GM12878 (cell line): Measurements from ENCODE around the gene EBP.
"Not testable (repeated sequence)": the region's sequence is repeated elsewhere in the genome, so short reads cannot be mapped to it uniquely, and the experiment has no call there.

Source experiments
- BCL11A ChIP-seq: IDR thresholded peaks from 2 replicates; pipeline ENCODE4 v1.6.1; 2011; ENCODE audit warnings: low read depth, low read length
- EP300 ChIP-seq, 2 experiments: fragments of 150-350 bp in 1 of 2; IDR thresholded peaks; 2 replicates each; pipeline ENCODE4 v1.6.1; 2011 to 2012; ENCODE audit warnings: low read depth in 2 of 2, low read length in 2 of 2, borderline replicate concordance in 1 of 2, improper control_type of control experiment in 1 of 2, inconsistent platforms in 1 of 2; ENCODE audit not compliant: control insufficient read depth in 1 of 2
- EZH2 ChIP-seq: IDR thresholded peaks from 2 replicates; pipeline ENCODE4 v1.6.1; 2012; ENCODE audit warnings: low read depth, mild to moderate bottlenecking, control low read depth, inconsistent platforms, low read length, borderline replicate concordance; ENCODE audit not compliant: control insufficient read depth
- NRF1 ChIP-seq: conservative IDR thresholded peaks from 2 replicates; pipeline ENCODE4 v1.6.1; 2011; ENCODE audit warnings: mild to moderate bottlenecking, low read depth, low read length, improper control_type of control experiment
- POLR2A ChIP-seq: IDR thresholded peaks from 2 replicates; pipeline ENCODE4 v1.6.1; 2011; ENCODE audit warnings: low read depth, mild to moderate bottlenecking, low read length
- TF ChIP-seq, protein P1 (sequence below), 3 experiments: IDR thresholded peaks in 2 of 3; conservative IDR thresholded peaks in 1 of 3; 2 replicates each; pipeline ENCODE4 v1.5.1; 2011; ENCODE audit warnings: low read depth in 3 of 3, low read length in 3 of 3, mild to moderate bottlenecking in 3 of 3, control low read depth in 2 of 3, moderate library complexity in 2 of 3, inconsistent platforms in 1 of 3, mixed read lengths in 1 of 3; ENCODE audit not compliant: control insufficient read depth in 2 of 3, insufficient read depth in 1 of 3; ENCODE audit errors: extremely low read depth in 1 of 3
- TF ChIP-seq, protein P2 (sequence below): IDR thresholded peaks from 2 replicates; pipeline ENCODE4 v1.6.1; 2012; ENCODE audit warnings: low read depth, low read length, improper control_type of control experiment
- TF ChIP-seq, protein P3 (sequence below): IDR thresholded peaks from 2 replicates; pipeline ENCODE4 v1.6.1; 2011; ENCODE audit warnings: borderline replicate concordance, low read depth, mild to moderate bottlenecking, moderate library complexity, low read length; ENCODE audit not compliant: insufficient read depth, poor library complexity, severe bottlenecking
- TF ChIP-seq, protein P4 (sequence below): IDR thresholded peaks from 2 replicates; pipeline ENCODE4 v1.6.1; 2012; ENCODE audit warnings: low read depth, low read length, improper control_type of control experiment
- TF ChIP-seq, protein P5 (sequence below): fragments of 150-350 bp; IDR thresholded peaks from 2 replicates; pipeline ENCODE4 v1.6.1; 2014; ENCODE audit warnings: mild to moderate bottlenecking, low read depth, low read length
- TF ChIP-seq, protein P6 (sequence below): IDR thresholded peaks from 2 replicates; pipeline ENCODE4 v1.6.1; 2012; ENCODE audit warnings: low read depth, low read length, improper control_type of control experiment

DNA sequence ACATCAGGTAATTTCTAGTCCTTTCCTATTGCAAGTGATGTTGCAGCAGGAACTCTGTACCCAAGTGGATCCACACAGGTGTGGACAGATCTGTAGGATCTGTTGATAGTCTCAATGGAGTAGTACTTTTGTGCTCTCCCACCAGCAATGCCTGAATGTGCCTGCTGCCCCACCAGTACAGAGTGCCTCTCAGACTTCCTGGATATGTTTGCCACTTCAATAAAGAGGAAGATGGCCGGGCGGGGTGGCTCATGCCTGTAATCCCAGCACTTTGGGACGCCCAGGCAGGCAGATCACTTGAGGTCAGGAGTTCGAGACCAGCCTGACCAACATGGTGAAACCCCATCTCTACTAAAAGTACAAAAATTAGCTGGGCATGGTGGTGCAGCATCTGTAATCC lies 2.1 kb upstream of the EBP start:
- TF ChIP-seq NRF1; EP300 (IDR thresholded peaks at IDR 0.05; ENCODE audit: borderline replicate concordance in 1 of 2, control insufficient read depth in 1 of 2, low read depth in 2 of 2, low read length in 2 of 2); EZH2; BCL11A; POLR2A: not testable (repeated sequence)
- TF ChIP-seq, protein P1, sequence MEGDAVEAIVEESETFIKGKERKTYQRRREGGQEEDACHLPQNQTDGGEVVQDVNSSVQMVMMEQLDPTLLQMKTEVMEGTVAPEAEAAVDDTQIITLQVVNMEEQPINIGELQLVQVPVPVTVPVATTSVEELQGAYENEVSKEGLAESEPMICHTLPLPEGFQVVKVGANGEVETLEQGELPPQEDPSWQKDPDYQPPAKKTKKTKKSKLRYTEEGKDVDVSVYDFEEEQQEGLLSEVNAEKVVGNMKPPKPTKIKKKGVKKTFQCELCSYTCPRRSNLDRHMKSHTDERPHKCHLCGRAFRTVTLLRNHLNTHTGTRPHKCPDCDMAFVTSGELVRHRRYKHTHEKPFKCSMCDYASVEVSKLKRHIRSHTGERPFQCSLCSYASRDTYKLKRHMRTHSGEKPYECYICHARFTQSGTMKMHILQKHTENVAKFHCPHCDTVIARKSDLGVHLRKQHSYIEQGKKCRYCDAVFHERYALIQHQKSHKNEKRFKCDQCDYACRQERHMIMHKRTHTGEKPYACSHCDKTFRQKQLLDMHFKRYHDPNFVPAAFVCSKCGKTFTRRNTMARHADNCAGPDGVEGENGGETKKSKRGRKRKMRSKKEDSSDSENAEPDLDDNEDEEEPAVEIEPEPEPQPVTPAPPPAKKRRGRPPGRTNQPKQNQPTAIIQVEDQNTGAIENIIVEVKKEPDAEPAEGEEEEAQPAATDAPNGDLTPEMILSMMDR (IDR thresholded peaks at IDR 0.05 in 2 of 3, conservative IDR thresholded peaks at IDR 0.05 in 1 of 3; ENCODE audit: control insufficient read depth in 2 of 3, extremely low read depth in 1 of 3, insufficient read depth in 1 of 3, low read depth in 3 of 3, low read length in 3 of 3): not testable (repeated sequence)
- TF ChIP-seq, protein P2, sequence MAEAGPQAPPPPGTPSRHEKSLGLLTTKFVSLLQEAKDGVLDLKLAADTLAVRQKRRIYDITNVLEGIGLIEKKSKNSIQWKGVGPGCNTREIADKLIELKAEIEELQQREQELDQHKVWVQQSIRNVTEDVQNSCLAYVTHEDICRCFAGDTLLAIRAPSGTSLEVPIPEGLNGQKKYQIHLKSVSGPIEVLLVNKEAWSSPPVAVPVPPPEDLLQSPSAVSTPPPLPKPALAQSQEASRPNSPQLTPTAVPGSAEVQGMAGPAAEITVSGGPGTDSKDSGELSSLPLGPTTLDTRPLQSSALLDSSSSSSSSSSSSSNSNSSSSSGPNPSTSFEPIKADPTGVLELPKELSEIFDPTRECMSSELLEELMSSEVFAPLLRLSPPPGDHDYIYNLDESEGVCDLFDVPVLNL: not testable (repeated sequence)
- TF ChIP-seq, protein P3, sequence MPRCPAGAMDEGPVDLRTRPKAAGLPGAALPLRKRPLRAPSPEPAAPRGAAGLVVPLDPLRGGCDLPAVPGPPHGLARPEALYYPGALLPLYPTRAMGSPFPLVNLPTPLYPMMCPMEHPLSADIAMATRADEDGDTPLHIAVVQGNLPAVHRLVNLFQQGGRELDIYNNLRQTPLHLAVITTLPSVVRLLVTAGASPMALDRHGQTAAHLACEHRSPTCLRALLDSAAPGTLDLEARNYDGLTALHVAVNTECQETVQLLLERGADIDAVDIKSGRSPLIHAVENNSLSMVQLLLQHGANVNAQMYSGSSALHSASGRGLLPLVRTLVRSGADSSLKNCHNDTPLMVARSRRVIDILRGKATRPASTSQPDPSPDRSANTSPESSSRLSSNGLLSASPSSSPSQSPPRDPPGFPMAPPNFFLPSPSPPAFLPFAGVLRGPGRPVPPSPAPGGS: not testable (repeated sequence)
- TF ChIP-seq, protein P4, sequence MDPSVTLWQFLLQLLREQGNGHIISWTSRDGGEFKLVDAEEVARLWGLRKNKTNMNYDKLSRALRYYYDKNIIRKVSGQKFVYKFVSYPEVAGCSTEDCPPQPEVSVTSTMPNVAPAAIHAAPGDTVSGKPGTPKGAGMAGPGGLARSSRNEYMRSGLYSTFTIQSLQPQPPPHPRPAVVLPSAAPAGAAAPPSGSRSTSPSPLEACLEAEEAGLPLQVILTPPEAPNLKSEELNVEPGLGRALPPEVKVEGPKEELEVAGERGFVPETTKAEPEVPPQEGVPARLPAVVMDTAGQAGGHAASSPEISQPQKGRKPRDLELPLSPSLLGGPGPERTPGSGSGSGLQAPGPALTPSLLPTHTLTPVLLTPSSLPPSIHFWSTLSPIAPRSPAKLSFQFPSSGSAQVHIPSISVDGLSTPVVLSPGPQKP: not testable (repeated sequence)
- TF ChIP-seq, protein P5, sequence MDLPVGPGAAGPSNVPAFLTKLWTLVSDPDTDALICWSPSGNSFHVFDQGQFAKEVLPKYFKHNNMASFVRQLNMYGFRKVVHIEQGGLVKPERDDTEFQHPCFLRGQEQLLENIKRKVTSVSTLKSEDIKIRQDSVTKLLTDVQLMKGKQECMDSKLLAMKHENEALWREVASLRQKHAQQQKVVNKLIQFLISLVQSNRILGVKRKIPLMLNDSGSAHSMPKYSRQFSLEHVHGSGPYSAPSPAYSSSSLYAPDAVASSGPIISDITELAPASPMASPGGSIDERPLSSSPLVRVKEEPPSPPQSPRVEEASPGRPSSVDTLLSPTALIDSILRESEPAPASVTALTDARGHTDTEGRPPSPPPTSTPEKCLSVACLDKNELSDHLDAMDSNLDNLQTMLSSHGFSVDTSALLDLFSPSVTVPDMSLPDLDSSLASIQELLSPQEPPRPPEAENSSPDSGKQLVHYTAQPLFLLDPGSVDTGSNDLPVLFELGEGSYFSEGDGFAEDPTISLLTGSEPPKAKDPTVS: not testable (repeated sequence)
- TF ChIP-seq, protein P6, sequence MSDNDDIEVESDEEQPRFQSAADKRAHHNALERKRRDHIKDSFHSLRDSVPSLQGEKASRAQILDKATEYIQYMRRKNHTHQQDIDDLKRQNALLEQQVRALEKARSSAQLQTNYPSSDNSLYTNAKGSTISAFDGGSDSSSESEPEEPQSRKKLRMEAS: not testable (repeated sequence)
